Transverse colon (tissue), 4 donors: ENCODE results near the gene ATG5. TPM values are rescaled to one million over a fixed set of nuclear protein-coding genes. Genes with fewer than 3 reads are reported as not detected.
"Not testable (repeated sequence)": the region's sequence is repeated elsewhere in the genome, so short reads cannot be mapped to it uniquely, and the experiment has no call there.

Source experiments
- DNase-seq: peaks from one replicate; pipeline ENCODE4 v3.0.0-alpha.2; 2019
- H3K27ac ChIP-seq, 4 donors: fragments of 200-600 bp; sonication (generic); 2 replicates each; pipeline ENCODE4 v1.5.1; 2016 to 2018; ENCODE audit warnings: inconsistent platforms in 4 of 4
- H3K27me3 ChIP-seq: fragments of 200-600 bp; sonication (generic); 2 replicates; pipeline ENCODE4 v1.5.1; 2017; ENCODE audit warnings: inconsistent platforms
- H3K36me3 ChIP-seq, 4 donors: fragments of 200-600 bp; sonication (generic); 2 replicates each; pipeline ENCODE4 v1.5.1; 2017 to 2019; ENCODE audit warnings: inconsistent platforms in 4 of 4
- H3K4me1 ChIP-seq, 4 donors: fragments of 200-600 bp; sonication (generic); 2 replicates each; pipeline ENCODE4 v1.5.1; 2017 to 2020; ENCODE audit warnings: inconsistent platforms in 4 of 4
- H3K4me3 ChIP-seq, 4 donors: fragments of 200-600 bp; sonication (generic); 1 replicate in 1 of 4; 2 replicates in 3 of 4; pipeline versions ENCODE4 v1.5.1 to v1.6.1; 2017 to 2019; ENCODE audit warnings: inconsistent platforms in 4 of 4
- H3K9me3 ChIP-seq, 2 donors: fragments of 200-600 bp; sonication (generic); 2 replicates each; pipeline ENCODE4 v1.5.1; 2017 to 2019; ENCODE audit warnings: inconsistent platforms in 2 of 2
- EP300 ChIP-seq: sonication (generic); formaldehyde crosslinking; IDR thresholded peaks from one replicate; pipeline ENCODE4 v1.6.1; 2017; ENCODE audit warnings: antibody characterized with exemption, low read depth
- POLR2A ChIP-seq: fragments of 450-650 bp; IDR thresholded peaks from one replicate; pipeline ENCODE4 v1.6.1; 2016; ENCODE audit warnings: antibody characterized with exemption, mild to moderate bottlenecking, moderate library complexity
- POLR2AphosphoS5 ChIP-seq, 3 donors: sonication (generic); formaldehyde crosslinking; IDR thresholded peaks; one replicate each; pipeline ENCODE4 v1.6.1; 2016; ENCODE audit warnings: antibody characterized with exemption in 3 of 3
- WGBS, 2 donors: methylation state at CpG; one replicate each; pipeline ENCODE4 v1.1.5; 2018; ENCODE audit warnings: low coverage in 1 of 2; 5-methylcytosine and 5-hydroxymethylcytosine counted together
- in situ Hi-C, 4 donors: fragments of 200-750 bp; cut with MboI; loops; one replicate each; pipeline versions ENCODE4 v1.15.0 to v1.15.1; 2017; ENCODE audit warnings: low sequenced_read_pairs in 3 of 4, low pct_ligation_motif_present in 1 of 4, low pct_unique_long_range_greater_than_20kb in 1 of 4
- intact Hi-C: fragments of 100-400 bp; cut with DNase I; formaldehyde crosslinking; loops from one replicate; pipeline ENCODE4 v1.15.1; 2023; ENCODE audit warnings: low total_unique reads
- total RNA-seq, 4 donors: library from RNA; depleted of rRNA; stranded (reverse); fragments of >200 nt; gene quantifications; one replicate each; pipeline ENCODE4 v1.1.0, GENCODE V29; 2016
- TF ChIP-seq, protein P1 (sequence below), 5 experiments: fragments of 200-600 bp in 3 of 5; fragments of 450-650 bp in 2 of 5; sonication (generic) in 3 of 5; IDR thresholded peaks; 1 replicate in 2 of 5; 2 replicates in 3 of 5; pipeline ENCODE4 v1.5.1; 2016 to 2017; ENCODE audit warnings: antibody characterized with exemption in 5 of 5, inconsistent platforms in 3 of 5, mild to moderate bottlenecking in 2 of 5, moderate library complexity in 1 of 5

ATG5 gene
- total RNA-seq, 4 donors from 2014 or later: 21.7 to 56.4 (median 44.9) TPM

DNA sequence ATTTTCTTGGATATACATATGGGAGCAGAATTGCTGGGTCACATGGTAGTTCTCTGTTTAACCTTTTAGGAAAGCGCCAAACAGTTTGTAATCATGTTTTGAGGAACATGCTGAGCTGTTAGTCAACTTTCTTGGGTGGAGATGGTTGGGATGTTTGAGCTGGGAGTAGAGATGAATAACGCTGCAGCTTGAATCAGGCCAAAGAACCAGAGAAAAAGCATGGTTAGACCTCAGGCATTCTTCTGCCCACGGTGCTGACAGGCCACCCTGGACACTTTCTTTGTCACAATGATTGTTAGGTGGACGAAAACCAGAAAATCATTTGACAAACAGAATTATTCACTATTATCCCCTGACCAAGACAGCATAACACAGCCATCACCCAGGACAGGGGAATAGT lies 172.6 kb downstream of the ATG5 start:
- Histone ChIP-seq H3K4me1 (no peaks in the 10 kb centered on the region), H3K9me3 (no peaks in the 10 kb centered on the region), H3K4me3 (no peak overlapping the region), H3K36me3 (no peaks in the 10 kb centered on the region), H3K27me3 (no peaks in the 10 kb centered on the region), H3K27ac (no peak overlapping the region)
- no peak for DNase-seq
- 84 to 88% methylated on average over 4 of the region's 4 CpGs for WGBS, 2 donors
- TF ChIP-seq, protein P1, sequence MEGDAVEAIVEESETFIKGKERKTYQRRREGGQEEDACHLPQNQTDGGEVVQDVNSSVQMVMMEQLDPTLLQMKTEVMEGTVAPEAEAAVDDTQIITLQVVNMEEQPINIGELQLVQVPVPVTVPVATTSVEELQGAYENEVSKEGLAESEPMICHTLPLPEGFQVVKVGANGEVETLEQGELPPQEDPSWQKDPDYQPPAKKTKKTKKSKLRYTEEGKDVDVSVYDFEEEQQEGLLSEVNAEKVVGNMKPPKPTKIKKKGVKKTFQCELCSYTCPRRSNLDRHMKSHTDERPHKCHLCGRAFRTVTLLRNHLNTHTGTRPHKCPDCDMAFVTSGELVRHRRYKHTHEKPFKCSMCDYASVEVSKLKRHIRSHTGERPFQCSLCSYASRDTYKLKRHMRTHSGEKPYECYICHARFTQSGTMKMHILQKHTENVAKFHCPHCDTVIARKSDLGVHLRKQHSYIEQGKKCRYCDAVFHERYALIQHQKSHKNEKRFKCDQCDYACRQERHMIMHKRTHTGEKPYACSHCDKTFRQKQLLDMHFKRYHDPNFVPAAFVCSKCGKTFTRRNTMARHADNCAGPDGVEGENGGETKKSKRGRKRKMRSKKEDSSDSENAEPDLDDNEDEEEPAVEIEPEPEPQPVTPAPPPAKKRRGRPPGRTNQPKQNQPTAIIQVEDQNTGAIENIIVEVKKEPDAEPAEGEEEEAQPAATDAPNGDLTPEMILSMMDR (IDR thresholded peaks at IDR 0.05): no peak
- in situ Hi-C loops (no loop called here), intact Hi-C loops (no loop called here)

DNA sequence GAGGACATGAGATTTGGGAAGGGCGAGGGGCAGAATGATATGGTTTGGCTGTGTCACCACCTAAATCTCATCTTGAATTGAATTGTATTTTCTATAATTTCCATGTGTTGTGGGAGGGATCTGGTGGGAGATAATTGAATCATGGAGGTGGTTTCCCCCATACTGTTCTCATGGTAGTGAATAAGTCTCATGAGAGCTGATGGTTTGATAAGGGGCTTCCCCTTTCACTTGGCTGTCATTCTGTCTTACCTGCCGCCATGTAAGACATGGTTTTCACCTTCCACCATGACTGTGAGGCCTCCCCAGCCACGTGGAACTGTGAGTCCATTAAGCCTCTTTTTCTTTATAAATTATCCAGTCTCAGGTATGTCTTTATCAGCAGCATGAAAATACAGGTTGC lies 173.1 kb downstream of the ATG5 start:
- H3K27ac ChIP-seq, H3K4me1 ChIP-seq, H3K4me3 ChIP-seq, intact Hi-C loops, H3K27me3 ChIP-seq, H3K9me3 ChIP-seq, in situ Hi-C loops, DNase-seq, H3K36me3 ChIP-seq: not testable (repeated sequence)
- WGBS, 2 donors: 50 to 82% methylated on average over 1 to 3 of the region's 3 CpGs

DNA sequence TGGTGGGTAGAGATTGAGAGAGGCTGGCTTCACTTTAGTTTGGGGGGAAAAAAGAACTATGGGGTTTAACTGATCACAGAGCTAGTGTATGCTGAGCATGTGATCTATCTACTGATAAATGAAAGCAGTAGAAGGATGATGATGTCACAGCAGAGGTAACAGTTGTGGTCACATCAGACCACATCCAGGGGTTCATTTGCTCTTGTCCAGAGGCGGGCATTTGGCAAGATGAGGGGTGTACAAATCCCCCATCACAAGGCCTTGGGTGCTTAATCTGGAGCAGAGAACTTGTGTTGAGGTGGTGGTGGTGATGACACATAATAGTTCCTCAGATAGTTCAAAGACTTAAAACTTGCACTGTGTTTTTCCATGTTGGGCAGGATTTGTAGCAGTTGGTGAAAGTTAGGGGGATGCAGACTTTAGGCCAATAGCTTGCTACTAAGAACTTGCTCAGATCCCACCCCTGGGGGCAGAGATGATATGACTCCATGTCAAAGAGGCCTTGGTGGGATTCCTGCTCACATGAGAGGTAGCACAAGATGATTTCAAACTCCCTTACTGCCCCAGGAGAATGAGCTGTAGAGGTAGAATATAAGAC lies 176.0 kb downstream of the ATG5 start:
- in situ Hi-C loops (no loop called here), intact Hi-C loops (no loop called here)
- TF ChIP-seq, protein P1 (IDR thresholded peaks at IDR 0.05): no peak
- TF ChIP-seq EP300: no peak
- no peak for TF ChIP-seq POLR2A
- no peak for TF ChIP-seq POLR2AphosphoS5 (IDR thresholded peaks at IDR 0.05)
- Histone ChIP-seq H3K9me3 (no peaks in the 10 kb centered on the region), H3K27ac (no peak overlapping the region), H3K4me3 (no peak overlapping the region), H3K4me1 (no peaks in the 10 kb centered on the region), H3K36me3 (no peaks in the 10 kb centered on the region), H3K27me3 (no peaks in the 10 kb centered on the region)
- no peak for DNase-seq
- 92 to 100% methylated on average over 1 of the region's 1 CpG for WGBS, 2 donors

DNA sequence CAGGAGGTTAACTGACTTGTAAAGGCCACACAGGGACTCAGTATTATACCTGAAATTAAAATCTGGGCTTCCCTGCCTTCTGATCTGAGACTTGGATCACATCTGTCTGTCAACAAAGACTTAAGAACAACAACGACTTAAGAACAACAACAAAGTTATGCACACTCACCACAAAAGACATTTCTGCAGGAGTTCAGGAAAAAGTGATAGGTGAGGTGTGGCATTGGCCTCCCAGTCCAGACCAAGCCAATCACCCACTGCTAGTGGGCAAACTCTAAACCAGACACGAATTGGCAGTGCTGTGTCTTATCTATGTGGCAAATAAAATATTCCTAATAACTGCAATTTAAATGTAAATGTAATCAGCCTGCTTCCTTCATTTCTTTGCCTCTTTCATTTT lies 178.1 kb downstream of the ATG5 start:
- DNase-seq: no peak
- 33 to 74% methylated on average over 1 of the region's 2 CpGs for WGBS, 2 donors
- Histone ChIP-seq H3K9me3 (no peaks in the 10 kb centered on the region), H3K27me3 (no peaks in the 10 kb centered on the region), H3K36me3 (no peaks in the 10 kb centered on the region), H3K27ac (no peak overlapping the region), H3K4me1 (no peaks in the 10 kb centered on the region), H3K4me3 (no peak overlapping the region)
- intact Hi-C loops (no loop called here), in situ Hi-C loops (no loop called here)
- TF ChIP-seq POLR2A (no peak), POLR2AphosphoS5 (IDR thresholded peaks at IDR 0.05) (no peak), EP300 (no peak)
- TF ChIP-seq, protein P1 (IDR thresholded peaks at IDR 0.05): no peak

DNA sequence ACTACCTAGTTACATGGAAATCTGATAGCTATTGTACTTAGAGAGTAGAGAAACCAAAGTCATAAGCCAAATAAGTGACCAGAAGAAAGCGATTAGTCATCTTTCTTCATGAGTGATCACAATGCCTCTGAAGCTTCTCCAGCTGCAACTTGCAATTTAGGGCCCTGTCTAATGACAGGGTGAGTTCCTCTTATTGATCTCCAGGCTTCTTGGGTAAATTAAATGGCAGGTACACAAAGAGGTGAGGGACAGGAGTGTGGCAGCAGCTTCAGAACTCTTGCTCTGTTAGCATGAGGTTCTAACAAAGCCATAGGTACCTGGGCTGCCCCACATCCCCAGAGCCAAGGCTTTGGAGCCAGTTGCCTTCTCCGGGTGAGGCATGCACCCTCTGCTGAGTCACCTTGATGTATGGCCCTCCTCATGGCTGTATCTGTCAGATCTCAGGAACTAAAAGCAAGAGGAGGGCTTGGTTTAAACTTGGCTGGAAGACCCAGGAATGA lies 178.7 kb downstream of the ATG5 start:
- DNase-seq: no peak
- intact Hi-C loops (no loop called here), in situ Hi-C loops (no loop called here)
- H3K4me3 ChIP-seq: no peak overlapping the region
- TF ChIP-seq, protein P1 (IDR thresholded peaks at IDR 0.05): no peak
- no peaks in the 10 kb centered on the region for H3K9me3 ChIP-seq
- H3K27ac ChIP-seq: no peak overlapping the region
- no peaks in the 10 kb centered on the region for H3K36me3 ChIP-seq
- no peaks in the 10 kb centered on the region for H3K4me1 ChIP-seq
- H3K27me3 ChIP-seq: no peaks in the 10 kb centered on the region
- 82% methylated on average over 2 of the region's 2 CpGs; no CpG with 5 or more reads in 1 of the 2 donors for WGBS, 2 donors
